HG03066 (cell line): Measurements from ENCODE around the gene PHOX2A.
"Not testable (repeated sequence)": the region's sequence is repeated elsewhere in the genome, so short reads cannot be mapped to it uniquely, and the experiment has no call there.

Experiments used
- ATAC-seq: cut with Tn5 transposase; IDR thresholded peaks from one replicate; pipeline ENCODE4 v1.9.1; 2021; ENCODE audit warnings: low read depth; ENCODE audit not compliant: unreplicated experiment

PHOX2A gene

DNA sequence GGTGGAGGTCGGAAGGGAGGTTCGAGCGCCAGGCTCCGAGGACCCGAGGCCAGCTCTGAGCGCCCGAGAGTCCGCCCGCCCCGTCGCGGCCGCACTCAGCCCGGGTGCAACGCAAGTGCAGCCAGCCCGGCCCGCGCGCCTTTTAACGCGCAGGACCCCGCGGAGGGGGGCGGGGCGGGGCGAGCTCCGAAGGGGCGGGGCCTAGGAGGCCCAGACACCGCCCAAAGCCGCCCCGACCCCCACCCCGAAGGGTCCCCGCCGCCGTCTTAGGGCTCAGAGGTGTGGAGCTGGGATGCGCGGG, at the start of gene PHOX2A:
TSS of gene PHOX2A (minus strand) at position 117 of the 301 bp plus-strand sequence. CDS start 172 bp downstream, outside the sequence.
- no peak for ATAC-seq

- ATAC-seq, result no peak
These were observed 49.4 kb upstream of the PHOX2A start for GRCh38 chr11:72293391-72293790.

- ATAC-seq, result no peak
These were observed 48.3 kb upstream of the PHOX2A start for GRCh38 chr11:72292106-72292785.

DNA sequence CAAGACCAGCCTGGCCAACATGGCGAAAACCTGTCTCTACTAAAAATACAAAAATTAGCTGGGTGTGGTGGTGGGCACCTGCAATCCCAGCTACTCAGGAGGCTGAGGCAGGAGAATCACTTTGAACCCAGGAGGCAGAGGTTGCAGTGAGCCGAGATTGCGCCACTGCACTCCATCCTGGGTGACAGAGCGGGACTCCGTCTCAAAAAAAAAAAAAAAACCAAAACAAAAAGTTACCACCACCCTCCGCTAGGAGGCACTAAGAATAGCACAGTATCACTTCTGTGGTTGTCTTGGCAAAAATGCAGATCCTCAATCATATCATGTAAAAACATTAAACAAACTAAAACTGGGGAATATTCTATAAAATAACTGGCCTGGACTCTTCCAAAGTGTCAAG, 46.8 kb upstream of the PHOX2A start:
- ATAC-seq, result not testable (repeated sequence)

DNA sequence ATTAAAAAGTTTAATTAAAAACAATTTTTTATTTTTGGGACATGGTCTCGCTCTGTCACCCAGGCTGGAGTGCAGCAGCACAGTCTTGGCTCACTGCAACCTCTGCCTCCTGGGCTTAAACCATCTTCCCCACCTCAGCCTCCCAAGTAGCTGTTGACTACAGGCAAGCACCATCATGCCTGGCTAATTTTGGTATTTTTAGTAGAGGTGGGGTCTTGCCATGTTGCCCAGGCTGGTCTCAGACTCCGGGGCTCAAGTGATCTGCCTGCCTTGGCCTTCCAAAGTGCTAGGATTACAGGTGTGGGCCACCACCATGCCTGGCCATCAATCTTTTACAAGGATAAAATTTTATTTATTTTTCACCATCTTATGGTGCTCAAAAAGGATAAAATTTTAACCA, 43.3 kb upstream of the PHOX2A start:
- no peak for ATAC-seq

DNA sequence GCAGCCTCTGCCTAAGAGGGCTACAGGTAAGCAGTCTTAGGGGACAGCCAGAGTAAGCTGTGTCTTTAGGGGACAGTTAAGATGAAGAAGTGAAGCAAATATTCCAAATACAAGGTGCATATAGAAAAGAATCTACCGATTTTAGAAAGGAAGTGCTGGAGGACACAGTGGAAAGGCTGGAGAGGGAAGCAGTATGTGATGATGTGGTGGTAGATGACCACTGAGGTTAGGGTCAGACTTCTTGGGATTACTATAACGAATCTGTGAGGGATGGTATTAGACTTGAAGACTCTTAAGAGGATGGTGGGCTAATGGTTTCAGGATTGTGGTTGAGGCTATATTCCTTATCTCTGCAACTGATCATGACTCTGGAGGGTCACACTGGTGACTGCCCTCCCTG, 40.0 kb upstream of the PHOX2A start:
- ATAC-seq, result no peak

DNA sequence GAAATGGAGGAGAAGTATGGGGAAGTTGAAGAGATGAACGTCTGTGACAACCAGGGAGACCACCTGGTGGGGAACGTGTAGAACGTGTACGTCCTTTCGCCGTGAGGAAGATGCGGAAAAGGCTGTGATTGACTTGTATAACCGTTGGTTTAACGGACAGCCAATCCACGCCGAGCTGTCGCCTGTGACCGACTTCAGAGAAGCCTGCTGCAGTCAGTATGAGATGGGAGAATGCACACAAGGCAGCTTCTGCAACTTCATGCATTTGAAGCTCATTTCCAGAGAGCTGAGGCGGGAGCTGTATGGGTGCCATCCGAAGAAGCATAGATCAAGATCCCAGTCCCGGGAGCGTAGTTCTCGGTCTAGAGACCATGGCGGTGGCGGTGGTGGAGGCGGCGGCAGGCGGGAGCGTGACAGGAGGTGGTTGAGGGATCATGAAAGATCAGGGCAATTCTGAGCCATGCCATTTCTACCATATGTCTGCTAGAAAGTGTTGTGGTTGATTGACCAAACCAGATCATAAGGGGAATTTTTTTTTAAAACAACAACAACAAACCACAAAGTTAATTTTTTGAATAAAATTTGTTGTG, 36.8 kb upstream of the PHOX2A start:
- no peak for ATAC-seq

DNA sequence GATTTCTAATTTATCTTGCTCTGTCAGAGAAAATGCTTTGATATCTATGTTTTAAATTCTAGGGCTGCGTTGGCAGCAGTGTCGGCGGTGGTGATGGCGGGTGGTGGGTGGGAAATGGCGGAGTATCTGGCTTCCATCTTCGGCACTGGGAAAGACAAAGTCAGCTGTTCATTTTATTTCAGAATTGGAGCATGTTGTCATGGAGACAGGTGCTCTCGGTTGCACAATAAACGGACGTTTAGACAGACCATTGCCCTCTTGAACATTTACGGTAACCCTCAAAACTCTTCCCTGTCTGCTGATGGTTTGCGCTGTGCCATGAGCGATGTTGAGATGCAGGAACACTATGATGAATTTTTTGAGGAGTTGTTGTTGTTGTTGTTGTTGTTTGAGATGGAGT, 36.1 kb upstream of the PHOX2A start:
- no peak for ATAC-seq

- ATAC-seq, result no peak
These were observed 34.9 kb upstream of the PHOX2A start for GRCh38 chr11:72278905-72279304.

- no peak for ATAC-seq
These were observed 30.5 kb upstream of the PHOX2A start for GRCh38 chr11:72274435-72274834.

DNA sequence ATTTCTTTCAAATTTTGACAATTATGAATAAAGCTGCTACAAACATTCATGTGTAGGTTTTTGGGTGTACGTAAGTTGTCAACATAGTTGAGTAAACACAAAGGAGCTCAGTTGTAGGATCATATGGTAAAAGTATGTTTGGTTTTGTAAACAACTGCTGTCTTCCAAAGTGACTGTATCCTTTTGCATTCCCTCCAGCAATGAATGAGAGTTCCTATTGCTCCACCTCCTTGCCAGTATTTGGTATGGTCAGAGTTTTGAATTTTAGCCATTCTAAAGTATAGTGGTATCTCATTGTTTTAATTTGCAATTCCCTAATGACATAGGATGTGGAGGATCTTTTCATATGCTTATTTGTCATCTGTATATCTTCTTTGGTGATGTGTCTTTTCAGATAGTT, 28.0 kb upstream of the PHOX2A start:
- no peak for ATAC-seq

DNA sequence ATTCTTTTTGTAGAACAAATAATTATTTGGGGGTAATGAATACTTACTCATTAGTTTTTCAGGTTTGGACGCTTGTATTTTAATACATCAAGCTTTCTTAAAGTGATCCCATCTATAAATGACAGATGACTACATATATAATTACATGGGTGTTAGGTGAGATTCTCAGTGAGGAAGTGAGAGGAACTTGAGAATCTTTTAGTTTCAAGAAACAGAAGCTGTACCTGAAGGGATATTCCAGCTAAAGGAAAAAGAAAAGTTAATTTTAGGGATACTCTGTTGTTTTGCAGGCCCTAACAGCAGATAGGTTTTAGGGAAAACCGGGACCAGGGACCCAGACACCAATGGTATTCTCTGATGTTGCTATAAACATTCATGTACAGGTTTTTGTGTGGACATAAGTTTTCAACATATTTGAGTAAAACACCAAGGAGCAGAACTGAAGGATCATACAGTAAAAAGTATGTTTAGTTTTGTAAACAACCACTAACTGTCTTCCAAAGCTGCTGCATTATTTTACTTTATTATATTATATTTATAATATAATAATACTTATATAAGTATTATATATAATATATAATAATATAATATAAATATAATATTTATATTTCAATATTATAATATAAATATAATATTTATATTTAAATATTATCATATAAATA, 24.1 kb upstream of the PHOX2A start:
- no peak for ATAC-seq

GRCh38 chr11:72266960-72267359, 23.0 kb upstream of the PHOX2A start:
- not testable (repeated sequence) for ATAC-seq

GRCh38 chr11:72265951-72266350, 22.0 kb upstream of the PHOX2A start:
- ATAC-seq, result no peak

GRCh38 chr11:72263361-72263760, 19.4 kb upstream of the PHOX2A start:
- no peak for ATAC-seq

DNA sequence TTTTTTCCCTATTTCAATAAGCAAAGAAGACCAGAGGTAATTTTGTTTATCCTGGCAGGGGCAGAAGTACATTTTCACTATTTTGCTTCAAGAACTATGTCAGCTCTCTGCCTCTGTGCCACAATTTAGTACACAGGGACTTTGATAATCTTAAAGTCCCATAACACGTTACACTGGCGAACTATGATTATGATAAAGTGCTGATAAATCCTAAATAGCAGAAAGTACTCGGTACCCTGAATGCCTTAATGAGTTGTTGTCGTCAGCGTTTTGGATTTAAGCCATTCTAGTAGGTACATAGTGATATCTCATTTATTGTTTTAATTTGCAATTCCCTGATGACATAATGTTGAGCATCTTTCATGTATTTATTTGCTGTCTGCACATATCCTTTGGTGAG, 16.6 kb upstream of the PHOX2A start:
- no peak for ATAC-seq

- ATAC-seq, result no peak
These were observed 15.5 kb upstream of the PHOX2A start for GRCh38 chr11:72259490-72259889.

DNA sequence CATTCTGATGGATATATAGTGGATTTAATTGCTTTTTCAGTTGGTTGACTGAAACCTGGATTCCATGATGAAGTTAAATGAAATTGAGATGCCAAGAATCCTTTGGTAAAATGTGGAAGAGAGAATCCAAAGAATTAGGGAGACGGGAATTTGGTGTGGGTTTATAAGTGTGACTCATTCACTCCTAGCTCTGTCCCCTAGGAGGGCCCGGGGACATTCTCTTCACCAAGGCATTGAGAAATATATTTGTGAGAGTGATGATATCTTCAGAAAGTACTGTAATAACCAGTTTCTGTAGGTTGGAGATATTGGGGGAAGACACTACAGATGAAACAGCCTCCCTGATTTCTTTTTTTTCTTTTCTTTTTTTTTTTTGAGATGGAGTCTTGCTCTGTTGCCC, 13.6 kb upstream of the PHOX2A start:
- no peak for ATAC-seq

DNA sequence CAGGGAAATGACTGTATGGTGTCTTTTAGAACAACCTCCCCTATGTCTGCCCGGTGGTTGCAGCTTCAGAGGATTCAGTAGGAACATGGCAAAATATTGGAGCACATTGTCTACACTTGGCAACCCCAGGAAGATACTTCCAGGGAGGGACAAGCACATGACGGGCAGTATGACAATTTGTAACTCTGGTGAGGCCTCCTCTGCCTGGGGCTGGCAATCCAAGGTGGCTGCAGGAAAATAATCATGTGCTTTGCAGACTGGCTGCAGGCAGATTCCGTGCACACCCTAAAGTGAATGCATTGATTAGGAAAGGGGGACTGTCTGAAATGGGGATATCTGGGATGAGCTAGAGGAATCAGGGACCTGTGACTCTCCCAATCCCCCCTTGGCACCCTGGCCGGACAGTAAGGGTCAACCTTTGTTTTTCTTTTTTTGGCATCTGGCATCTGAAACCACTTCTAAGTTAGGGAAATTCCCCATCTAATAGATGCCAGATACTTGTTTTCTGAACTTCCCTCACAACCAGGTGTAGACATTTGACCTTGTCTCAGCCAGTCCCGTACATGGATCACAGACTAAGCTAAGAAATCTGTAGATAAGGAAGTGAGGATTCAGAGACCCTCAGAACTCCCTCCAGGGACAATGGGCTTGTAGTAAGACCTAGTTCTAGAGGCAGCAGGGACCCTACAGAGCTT, 10.5 kb upstream of the PHOX2A start:
- no peak for ATAC-seq

GRCh38 chr11:72253392-72253791, 9.4 kb upstream of the PHOX2A start:
- ATAC-seq, result no peak

GRCh38 chr11:72251614-72252013, 7.6 kb upstream of the PHOX2A start:
- no peak for ATAC-seq
